ENCODE measurements around the gene SEL1L. TPM values are rescaled to one million over a fixed set of nuclear protein-coding genes. Genes with fewer than 3 reads are reported as not detected.

SEL1L gene
- total RNA-seq, 2 experiments from 2014 or later: 58.3 to 185 TPM

- TF ChIP-seq EZH2phosphoT487 (IDR thresholded peaks at IDR 0.05; ENCODE audit: borderline replicate concordance, low read depth, low read length) (no peak), CTCF (conservative IDR thresholded peaks at IDR 0.05; ENCODE audit: low read length) (no peak)
- peaks cover 7% of the 10 kb centered on the region; the same call in 1 of the 2 replicates for H3K9me3 ChIP-seq (ENCODE audit: low read length)
- no peaks in the 10 kb centered on the region for H4K20me1 ChIP-seq (ENCODE audit: insufficient read depth, low read length)
- DNase-seq (ENCODE audit: low spot score): no peak
- no TSS peak for BruUV-seq (replicated peaks)
- CTCF ChIA-PET (ENCODE audit: unreplicated experiment): no interaction called here
- H3K27ac ChIP-seq (ENCODE audit: low read depth, low read length, poor library complexity, severe bottlenecking): no peak overlapping the region
- no peaks in the 10 kb centered on the region for H3K36me3 ChIP-seq (ENCODE audit: insufficient read depth, low read length)
- no peak overlapping the region for H3K4me3 ChIP-seq (ENCODE audit: low read depth, low read length, poor library complexity, severe bottlenecking)
- no peak overlapping the region for H3K4me2 ChIP-seq (ENCODE audit: low read length)
- H3K4me1 ChIP-seq (ENCODE audit: insufficient read depth, low read length, poor library complexity, severe bottlenecking): no peaks in the 10 kb centered on the region
- POLR2A ChIA-PET: interaction anchor here (0.5 to 1.0 kb wide), 2 partner anchors 9 to 438 kb away, joined by 4 to 5 read pairs; no protein-coding TSS in a partner anchor
- no peaks in the 10 kb centered on the region for H3K79me2 ChIP-seq (ENCODE audit: insufficient read depth, low read depth, low read length)
- H3K9me2 ChIP-seq (ENCODE audit: insufficient read depth, low read length): no peaks in the 10 kb centered on the region
- no peak overlapping the region for H2AFZ ChIP-seq (ENCODE audit: low read length)
- intact Hi-C loops (cut with micrococcal nuclease; ENCODE audit: unreplicated experiment): no loop called here
Measured at GRCh38 chr14:81561084-81561775, 27.6 kb upstream of the SEL1L start.

- peaks cover 7% of the 10 kb centered on the region; the same call in 1 of the 2 replicates for H3K9me3 ChIP-seq (ENCODE audit: low read length)
- no peaks in the 10 kb centered on the region for H3K4me1 ChIP-seq (ENCODE audit: insufficient read depth, low read length, poor library complexity, severe bottlenecking)
- CTCF ChIA-PET (ENCODE audit: unreplicated experiment): no interaction called here
- H2AFZ ChIP-seq (ENCODE audit: low read length): no peak overlapping the region
- POLR2A ChIA-PET: no interaction called here
- no peaks in the 10 kb centered on the region for H3K36me3 ChIP-seq (ENCODE audit: insufficient read depth, low read length)
- intact Hi-C loops (cut with micrococcal nuclease; ENCODE audit: unreplicated experiment): no loop called here
- no peak overlapping the region for H3K4me3 ChIP-seq (ENCODE audit: low read depth, low read length, poor library complexity, severe bottlenecking)
- BruUV-seq (replicated peaks): no TSS peak
- no peaks in the 10 kb centered on the region for H3K79me2 ChIP-seq (ENCODE audit: insufficient read depth, low read depth, low read length)
- H3K9me2 ChIP-seq (ENCODE audit: insufficient read depth, low read length): no peaks in the 10 kb centered on the region
- TF ChIP-seq CTCF (conservative IDR thresholded peaks at IDR 0.05; ENCODE audit: low read length) (no peak), EZH2phosphoT487 (IDR thresholded peaks at IDR 0.05; ENCODE audit: borderline replicate concordance, low read depth, low read length) (no peak)
- no peak overlapping the region for H3K4me2 ChIP-seq (ENCODE audit: low read length)
- no peaks in the 10 kb centered on the region for H4K20me1 ChIP-seq (ENCODE audit: insufficient read depth, low read length)
- H3K27ac ChIP-seq (ENCODE audit: low read depth, low read length, poor library complexity, severe bottlenecking): no peak overlapping the region
- no peak for DNase-seq (ENCODE audit: low spot score)
Measured at GRCh38 chr14:81559385-81559784, 25.7 kb upstream of the SEL1L start.

- no peaks in the 10 kb centered on the region for H4K20me1 ChIP-seq (ENCODE audit: insufficient read depth, low read length)
- CTCF ChIA-PET (ENCODE audit: unreplicated experiment): no interaction called here
- no peak for DNase-seq (ENCODE audit: low spot score)
- POLR2A ChIA-PET: interaction anchor here (1.0 to 1.6 kb wide), 2 partner anchors 14 to 26 kb away, joined by 3 read pairs; no protein-coding TSS in a partner anchor
- H3K4me1 ChIP-seq (ENCODE audit: insufficient read depth, low read length, poor library complexity, severe bottlenecking): no peaks in the 10 kb centered on the region
- no peaks in the 10 kb centered on the region for H3K79me2 ChIP-seq (ENCODE audit: insufficient read depth, low read depth, low read length)
- H3K36me3 ChIP-seq (ENCODE audit: insufficient read depth, low read length): no peaks in the 10 kb centered on the region
- TF ChIP-seq EZH2phosphoT487 (IDR thresholded peaks at IDR 0.05; ENCODE audit: borderline replicate concordance, low read depth, low read length): no peak
- no peak for TF ChIP-seq CTCF (conservative IDR thresholded peaks at IDR 0.05; ENCODE audit: low read length)
- H3K4me3 ChIP-seq (ENCODE audit: low read depth, low read length, poor library complexity, severe bottlenecking): no peak overlapping the region
- H2AFZ ChIP-seq (ENCODE audit: low read length): no peak overlapping the region
- H3K4me2 ChIP-seq (ENCODE audit: low read length): no peak overlapping the region
- peaks cover 7% of the 10 kb centered on the region; the same call in 1 of the 2 replicates for H3K9me3 ChIP-seq (ENCODE audit: low read length)
- intact Hi-C loops (cut with micrococcal nuclease; ENCODE audit: unreplicated experiment): no loop called here
- no TSS peak for BruUV-seq (replicated peaks)
- H3K27ac ChIP-seq (ENCODE audit: low read depth, low read length, poor library complexity, severe bottlenecking): no peak overlapping the region
- no peaks in the 10 kb centered on the region for H3K9me2 ChIP-seq (ENCODE audit: insufficient read depth, low read length)
Measured at GRCh38 chr14:81557146-81557545, 23.5 kb upstream of the SEL1L start.
